Activated T-cell treated with anti-CD3 and anti-CD28 coated beads for 4 hours (primary cell): Measurements from ENCODE around the gene TRMO.

Source experiments
- DNase-seq: peaks from one replicate; pipeline ENCODE4 v3.0.0-alpha.2; 2020

TRMO gene

DNA sequence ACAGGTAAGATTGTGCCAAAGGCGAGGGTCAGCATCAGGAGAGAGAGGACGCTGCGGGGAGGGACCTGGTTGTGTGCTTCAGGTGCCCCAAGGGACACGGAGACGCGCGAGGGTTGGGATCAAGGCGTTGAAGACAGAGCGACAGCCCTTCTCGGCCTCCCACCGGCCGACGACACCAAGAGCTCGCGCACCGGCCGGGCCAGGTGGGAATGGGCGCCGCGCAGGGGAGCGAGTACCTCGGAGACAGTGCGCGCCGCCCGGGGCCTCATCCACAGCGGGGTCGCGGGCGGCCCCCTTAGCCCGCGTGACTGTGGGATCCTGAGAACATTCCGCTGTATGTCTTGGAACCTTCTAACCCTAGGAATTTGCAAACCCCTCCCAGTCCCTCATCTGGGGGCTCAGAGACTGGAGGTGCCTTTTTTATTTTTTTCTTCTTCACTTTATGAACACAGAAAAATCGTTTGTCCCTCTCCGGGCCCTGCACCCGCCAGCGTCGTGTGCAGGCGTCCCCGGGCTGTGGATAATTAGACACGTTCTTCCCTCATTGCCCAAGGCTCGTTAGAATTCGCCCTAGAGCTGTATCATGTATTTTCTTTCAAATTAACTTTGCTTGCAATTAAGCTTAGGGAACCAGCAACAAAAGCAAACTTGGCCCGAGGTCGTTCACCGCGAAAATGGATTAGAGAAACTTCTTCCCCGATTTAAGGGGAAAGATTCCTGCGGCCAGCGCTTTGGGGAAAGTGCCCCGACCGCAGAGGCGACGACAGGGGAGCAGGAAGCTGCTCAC is 64.5 kb downstream of the TRMO start:
- no peak for DNase-seq

DNA sequence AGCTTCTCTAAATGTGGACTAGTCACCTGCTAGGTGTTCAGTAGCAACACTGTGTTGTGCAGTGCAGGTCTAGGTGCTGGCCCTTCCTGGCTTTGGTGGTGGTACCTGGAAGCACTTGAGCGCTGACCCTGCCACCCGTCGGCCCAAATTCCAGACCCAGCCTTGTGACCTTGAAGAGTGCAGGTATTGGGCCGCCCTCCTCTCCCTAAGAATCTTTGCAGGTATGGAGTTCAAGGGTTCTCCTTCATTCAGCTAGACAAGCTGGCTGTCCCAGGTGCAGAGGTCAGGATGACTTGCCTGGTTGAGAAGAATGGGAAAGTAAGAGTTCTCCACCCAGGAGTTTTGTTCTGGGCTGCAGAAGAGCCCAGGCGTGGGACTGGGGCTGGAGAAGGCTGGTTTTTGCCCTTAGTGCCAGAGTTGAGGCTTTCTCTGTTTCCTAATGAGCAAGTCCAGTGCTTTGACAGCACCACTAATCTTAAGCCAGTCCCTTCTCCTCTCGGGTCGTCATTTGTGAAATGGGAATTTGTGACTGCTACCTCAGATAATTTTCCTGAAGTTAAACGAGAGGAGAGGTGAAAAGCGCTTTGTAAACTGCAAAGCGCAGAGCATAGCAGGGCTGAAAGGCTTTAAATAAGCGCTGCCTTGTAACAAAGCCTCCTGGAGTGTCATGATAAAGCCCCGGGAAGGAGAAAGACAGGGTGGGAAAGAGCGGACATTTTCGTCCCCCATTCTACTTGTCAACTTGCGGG is 65.3 kb downstream of the TRMO start:
- DNase-seq: no peak

DNA sequence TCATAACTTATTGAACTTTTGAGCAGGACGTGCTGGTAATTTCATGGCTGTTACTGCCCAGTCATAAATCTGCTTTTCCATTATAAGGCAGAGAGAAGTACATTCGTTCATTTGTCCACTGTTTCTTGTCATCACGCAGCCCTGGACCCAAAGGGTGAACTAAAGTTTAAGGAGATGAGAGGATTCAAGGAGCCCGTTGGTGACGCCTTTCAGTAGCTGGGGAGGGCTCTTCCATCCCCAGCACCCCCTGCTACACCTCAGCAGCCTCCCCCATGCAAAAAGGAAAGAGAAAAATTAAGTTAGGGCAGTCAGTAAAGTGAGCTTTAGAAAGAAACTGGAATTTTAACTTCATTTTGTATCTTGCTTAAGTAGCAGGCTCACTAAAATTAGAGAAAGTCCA is 66.4 kb downstream of the TRMO start:
- DNase-seq: no peak

DNA sequence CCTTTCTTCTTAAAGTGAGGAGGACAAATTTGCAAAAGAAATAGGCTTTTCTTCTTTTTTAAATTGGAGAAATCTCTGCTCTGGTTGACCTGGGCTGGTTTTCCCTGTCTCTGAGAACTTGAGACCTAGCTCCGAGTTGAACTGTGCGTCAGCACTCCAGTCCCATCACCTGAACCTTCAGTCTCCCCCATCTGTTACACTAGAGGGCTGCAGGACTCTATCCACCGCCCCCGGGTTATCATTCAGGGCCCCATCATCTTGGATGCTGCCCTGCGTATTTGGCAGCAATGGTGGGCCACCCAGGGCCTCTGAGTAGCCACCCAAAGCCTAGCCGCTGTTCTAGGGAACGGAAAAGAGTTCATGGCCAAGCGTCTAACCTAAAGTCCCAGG is 66.8 kb downstream of the TRMO start:
- DNase-seq: no peak

DNA sequence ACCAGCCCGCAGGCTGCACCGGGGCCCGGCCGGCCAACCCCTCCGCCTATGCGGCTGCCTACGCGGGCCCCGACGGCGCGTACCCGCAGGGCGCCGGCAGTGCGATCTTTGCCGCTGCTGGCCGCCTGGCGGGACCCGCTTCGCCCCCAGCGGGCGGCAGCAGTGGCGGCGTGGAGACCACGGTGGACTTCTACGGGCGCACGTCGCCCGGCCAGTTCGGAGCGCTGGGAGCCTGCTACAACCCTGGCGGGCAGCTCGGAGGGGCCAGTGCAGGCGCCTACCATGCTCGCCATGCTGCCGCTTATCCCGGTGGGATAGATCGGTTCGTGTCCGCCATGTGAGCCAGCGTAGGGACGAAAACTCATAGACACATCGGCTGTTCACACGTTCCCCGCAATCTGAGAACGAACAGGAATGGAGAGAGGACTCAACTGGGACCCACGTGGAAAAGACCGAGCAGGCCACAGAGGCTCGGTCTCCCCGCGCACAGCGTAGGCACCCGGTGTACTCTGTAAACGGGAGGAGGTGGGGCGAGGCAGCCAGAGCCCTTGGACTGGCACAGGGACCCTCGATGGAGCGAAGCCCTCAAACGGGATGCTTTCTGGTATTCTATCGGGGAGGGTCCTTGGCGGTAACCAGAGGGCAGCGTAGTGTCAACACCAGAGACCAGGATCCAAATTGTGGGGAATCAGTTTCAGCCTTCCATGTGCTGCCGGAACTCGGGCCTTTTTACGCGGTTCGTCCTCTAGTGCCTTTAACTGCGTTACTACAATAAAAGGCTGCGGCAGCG is 67.4 kb downstream of the TRMO start:
- no peak for DNase-seq
